NCI-H1105 treated with DMSO at 0.1 percent for 48 hours (cell line): ENCODE data around the gene KLHL29.

Experiments
- DNase-seq: peaks from one replicate; lab custom pipeline; 2025; lab: John Stamatoyannopoulos, UW

KLHL29 gene

GRCh38 chr2:23683001-23683400 is 298.0 kb downstream of the KLHL29 start:
- no peak for DNase-seq

- no peak for DNase-seq
Measured at GRCh38 chr2:23684395-23685176, 299.6 kb downstream of the KLHL29 start.

GRCh38 chr2:23685181-23685580 is 300.2 kb downstream of the KLHL29 start:
- no peak for DNase-seq

DNA sequence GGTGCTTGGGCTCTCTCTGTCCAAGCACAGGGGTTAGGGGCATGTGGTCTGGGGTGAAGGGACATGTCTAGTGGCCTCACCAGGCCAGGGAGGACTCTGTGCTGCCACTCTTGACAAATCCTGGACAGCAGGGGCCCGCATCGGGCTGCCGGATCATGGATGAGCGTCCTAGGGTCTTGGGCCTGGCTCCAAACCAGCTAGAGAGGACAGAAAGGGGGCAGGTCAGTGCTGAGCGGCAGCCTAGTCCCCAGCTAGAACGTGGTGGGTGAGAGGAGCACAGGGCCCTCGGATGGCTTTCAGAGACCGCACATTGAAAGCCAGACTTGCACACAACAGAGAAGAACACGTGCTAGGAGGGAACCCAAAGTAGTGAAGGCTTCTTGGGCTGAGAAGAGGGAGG is 300.7 kb downstream of the KLHL29 start:
- DNase-seq = no peak

GRCh38 chr2:23686405-23687029 is 301.5 kb downstream of the KLHL29 start:
- DNase-seq = no peak

DNA sequence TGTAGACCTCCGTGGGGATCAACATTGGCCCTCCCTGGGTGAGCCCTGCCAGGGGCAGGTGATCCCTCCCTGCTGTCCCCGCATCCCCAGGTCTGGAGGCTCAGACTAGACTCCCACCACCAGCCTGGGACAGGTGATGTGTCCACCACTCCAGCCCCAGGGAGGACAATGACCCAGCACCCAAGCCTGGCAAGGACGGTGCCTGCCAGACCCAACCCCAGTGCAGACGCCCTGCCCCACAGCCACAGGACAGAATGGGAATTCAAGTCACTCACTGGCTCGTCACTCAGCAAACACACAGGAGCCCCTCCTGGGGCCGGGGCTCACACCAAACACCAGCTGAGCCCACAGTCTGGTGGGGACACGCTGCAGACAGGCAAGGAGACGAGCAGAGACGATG is 302.2 kb downstream of the KLHL29 start:
- no peak for DNase-seq

GRCh38 chr2:23687713-23688112 is 302.7 kb downstream of the KLHL29 start:
- DNase-seq = no peak

DNA sequence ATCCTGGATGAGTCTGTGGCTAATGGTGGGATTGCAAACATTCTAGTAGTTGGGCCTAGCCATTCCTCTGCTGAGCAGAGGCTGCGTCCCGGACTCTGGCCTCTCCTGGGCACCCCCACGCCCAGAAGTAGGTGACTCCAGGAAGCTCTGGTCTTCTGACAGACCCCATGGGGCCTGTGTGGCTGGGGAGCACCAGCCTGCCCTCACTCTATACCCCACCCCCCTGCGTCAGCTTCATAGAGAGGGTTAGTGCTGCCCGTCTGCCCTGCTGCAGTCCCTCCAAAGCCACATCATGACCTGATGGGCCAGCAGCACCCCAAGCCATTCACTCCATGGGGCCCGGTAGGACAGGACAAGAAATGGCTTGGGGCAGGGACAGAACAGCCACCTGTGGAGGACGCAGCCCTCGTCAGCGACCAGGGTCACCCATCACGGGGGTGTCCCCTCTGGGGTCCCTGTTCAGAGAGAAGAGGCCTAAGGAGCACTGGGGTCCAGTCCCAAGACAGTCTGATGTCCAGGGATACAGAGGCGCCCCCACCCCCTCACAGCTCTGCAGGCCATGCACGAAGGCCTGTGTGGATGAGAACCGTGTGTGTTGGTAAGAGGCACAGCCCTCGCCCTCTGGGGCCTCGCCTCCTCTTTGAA is 303.6 kb downstream of the KLHL29 start:
- DNase-seq = no peak

DNA sequence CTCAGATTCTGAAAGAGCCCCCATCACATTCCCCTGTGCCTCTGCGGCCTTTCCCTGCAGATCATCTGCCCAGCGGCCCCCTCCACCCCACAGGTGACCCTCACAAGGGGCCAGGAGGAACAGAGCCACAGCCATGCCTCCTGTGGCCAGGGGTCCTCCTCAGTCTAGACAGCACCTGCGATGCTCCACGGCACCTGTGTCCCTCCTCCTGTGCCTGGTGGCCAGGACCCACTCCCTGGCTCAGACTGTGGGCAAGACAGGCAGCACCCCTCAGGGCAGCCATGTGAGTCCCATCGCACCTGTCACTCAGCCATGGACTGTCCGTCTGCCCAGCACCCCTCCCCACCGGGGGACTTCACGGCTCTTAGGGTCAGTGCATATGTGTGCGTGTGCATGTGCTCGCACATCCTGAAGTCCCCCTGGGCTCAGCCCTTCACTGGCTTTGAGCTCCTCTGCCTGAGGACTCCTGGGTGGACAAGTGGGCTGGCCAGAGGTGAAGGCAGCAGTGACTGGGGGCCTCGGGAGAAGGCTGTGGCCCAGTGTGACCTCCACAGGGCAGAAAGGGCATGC is 304.2 kb downstream of the KLHL29 start:
- DNase-seq = no peak

DNA sequence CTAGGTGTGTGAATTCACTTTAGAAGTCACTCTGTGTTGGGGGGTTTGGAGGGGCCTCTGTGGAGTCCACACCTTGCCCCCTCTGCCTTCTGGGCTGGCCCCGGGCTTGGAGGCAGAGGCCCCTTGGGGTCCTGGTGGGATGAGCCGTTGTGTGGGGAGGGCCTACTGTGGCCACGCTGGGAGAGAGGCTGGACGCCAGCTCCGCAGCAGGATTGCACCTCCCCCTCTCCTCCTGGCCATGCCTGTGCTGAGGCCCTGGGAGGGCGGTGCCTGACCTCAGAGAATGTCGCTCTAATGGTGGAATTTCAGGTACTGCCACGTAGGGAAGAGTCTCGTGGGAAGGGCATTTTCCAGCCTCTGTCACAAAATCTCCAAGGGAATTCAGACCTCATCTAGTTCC is 304.9 kb downstream of the KLHL29 start:
- DNase-seq = no peak

DNA sequence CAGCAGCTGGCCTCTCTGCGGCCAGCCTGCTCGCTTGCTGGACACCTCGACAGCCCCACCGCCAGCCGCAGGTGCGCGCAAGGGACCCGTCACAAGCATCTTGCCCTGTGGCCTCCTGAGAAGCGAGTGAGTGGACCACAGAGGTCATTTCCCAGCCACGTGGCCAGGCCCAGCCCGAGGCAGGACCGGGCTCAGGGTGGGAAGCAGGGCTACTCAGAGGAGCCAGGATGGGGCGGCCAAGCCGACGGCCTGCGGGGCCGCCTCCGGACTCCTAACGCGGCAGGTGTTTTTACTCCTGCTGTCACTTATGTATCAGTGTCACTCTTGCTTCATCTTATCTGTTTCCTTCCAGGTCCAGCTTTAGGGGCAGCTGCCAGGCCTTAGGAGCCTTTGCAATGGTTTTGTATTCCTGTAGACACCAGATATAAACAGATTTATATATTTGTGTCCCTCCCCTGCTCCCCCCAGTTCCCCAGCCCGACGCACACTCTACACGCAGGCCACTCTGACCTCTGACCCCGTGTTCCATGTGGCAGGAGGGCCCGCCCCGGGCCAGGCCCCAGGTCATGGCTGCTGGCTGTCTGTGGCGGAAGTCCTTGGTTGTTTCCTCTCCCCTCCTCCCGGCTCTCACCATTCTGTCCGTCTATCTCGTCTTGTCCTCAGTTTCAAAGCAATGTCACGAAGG is 305.6 kb downstream of the KLHL29 start:
- DNase-seq = no peak

DNA sequence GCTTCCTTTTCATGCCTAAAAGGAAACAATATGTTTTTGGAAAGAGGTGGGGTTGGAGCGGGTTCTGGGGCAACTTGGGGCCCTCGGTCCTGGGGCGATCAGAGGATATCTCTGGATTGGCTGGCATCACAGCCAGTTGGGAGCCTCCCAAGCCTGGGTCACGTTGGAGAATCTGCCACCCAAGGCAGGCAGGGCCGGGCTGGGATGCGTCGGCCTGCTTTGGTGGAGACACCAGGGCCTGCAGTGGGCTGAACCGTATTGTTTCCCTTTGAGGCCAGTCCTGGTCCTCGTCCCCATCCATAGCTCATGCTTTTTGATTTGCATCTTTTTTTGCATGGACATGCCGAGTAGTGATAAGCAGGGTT is 306.1 kb downstream of the KLHL29 start:
- no peak for DNase-seq

GRCh38 chr2:23691565-23691964 is 306.6 kb downstream of the KLHL29 start:
- DNase-seq = no peak

GRCh38 chr2:23692263-23692662 is 307.3 kb downstream of the KLHL29 start:
- no peak for DNase-seq

DNA sequence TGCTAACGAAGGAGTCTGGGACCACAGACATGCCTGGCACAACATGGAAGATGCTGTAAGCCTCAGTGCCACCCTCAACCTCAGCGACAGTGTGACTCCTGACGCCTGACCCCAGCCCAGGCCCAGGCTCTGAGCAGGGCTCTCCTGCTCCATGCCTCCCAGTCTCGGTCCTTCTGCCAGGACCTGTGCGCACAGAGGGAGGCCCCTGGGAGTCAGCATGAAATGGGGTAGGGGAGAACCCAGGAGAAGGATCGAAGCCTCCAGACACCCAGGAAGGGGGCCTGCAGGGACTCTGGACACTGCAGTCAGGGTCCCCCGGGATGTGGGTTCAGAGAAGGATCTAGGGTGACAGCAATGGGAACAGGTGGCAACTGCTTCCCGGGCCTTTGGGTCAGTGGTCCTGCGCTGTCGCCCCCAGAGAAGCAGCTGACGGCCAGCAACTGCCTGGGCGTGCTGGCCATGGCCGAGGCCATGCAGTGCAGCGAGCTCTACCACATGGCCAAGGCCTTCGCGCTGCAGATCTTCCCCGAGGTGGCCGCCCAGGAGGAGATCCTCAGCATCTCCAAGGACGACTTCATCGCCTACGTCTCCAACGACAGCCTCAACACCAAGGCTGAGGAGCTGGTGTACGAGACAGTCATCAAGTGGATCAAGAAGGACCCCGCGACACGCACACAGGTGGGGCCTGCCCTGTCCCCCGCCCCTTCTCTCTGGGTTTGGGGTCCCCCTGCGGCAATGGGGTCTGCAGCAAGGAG is 308.0 kb downstream of the KLHL29 start:
- DNase-seq = no peak

DNA sequence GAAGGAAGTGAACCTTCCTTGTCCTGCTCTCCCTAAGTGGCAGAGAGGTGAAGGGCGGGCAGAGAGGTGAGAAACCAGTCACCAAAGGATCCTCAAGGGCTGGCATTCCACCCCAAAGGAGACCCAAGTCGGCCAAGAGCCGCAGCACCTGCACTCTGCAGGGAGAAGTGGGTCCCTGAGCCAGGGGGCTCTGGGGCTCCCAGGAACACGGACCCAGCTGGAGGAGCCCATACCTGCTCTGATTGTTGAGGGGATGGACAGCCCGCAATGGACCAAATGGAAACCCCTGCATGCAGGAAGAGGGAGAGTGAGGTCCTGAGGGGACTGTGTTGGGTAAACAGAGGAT is 308.6 kb downstream of the KLHL29 start:
- DNase-seq = no peak

DNA sequence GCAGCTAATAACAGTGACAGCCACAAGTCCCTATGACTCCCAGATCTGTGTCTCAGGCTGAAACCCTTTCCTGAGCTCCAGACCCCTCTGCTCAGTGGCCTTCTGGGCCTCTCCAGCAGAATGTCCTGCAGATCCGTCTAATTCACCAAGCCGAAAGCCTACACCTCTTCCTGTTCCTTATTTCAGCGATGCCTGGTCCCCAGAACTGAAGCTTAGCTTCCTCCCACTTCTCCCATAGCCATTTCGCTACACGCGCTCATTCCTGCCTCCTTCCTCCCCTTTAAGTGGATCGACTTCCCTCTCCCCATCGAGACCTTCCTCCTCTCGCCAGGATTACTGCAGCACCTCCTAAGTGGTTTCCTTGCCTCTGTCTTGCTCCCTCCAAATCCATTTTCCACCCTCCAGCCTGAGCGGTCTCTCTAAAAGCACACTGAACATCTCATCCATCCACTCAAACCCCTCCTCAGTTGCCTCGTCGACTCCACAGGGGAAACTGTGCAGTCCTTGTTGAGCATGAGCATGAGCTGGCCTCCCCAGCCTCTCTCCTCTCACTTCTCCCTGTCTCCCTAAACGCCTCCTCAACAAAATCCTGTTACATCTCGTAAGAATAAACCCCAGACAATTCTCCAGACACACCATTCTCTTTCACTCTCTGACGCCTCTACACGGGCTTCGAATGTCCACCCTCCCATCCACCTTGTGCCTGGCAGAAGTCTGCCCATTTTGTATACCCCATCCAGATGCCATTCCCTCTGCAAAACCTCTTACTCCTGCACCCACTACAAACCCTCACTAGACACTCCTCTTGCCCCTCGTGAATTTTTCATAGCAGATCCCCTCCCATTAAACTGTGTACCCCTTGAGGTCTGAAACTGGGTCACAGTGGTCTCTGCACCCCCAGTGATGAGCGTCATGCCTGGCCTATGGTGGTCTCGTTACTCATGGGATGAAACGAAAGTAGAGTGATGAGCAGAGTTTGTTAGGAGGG is 309.4 kb downstream of the KLHL29 start:
- DNase-seq = no peak

- DNase-seq = no peak
Measured at GRCh38 chr2:23695214-23695889, 310.4 kb downstream of the KLHL29 start.

GRCh38 chr2:23695890-23696751 is 311.1 kb downstream of the KLHL29 start:
- no peak for DNase-seq
